HG03064 (cell line): ENCODE results near the gene ARSA.

Experiments used
- ATAC-seq: cut with Tn5 transposase; IDR thresholded peaks from one replicate; pipeline ENCODE4 v1.9.1; 2021; ENCODE audit warnings: low read depth; ENCODE audit not compliant: unreplicated experiment

ARSA gene

DNA sequence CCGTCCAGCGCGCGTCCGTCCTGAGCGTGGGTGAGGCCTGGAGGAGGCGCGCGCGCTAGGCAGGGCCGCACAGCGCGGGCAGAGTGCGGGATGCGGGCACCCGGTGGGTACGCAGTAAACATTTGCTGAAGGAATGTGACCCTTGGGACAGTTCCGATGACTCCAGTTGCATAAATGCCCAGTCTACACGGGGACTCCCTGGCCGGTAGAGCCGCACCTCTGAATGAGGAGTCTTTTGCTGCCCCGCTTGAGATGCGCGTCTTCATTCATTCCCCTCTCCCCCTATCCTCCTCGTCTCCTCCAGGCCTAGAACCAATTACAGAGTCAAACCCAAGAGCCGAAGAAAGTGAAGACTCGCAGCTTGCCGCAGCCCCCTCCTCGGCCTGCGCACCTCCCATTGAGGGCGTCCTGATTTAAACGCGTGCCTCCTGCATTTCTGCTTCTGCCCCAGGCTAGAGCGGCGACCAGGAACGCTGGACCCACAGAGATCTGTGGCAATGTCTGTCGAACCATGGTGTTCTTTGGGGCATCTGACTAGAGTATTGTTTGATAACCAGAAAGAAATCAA, 44.6 kb downstream of the ARSA start:
- ATAC-seq, result peak; percentile 29

DNA sequence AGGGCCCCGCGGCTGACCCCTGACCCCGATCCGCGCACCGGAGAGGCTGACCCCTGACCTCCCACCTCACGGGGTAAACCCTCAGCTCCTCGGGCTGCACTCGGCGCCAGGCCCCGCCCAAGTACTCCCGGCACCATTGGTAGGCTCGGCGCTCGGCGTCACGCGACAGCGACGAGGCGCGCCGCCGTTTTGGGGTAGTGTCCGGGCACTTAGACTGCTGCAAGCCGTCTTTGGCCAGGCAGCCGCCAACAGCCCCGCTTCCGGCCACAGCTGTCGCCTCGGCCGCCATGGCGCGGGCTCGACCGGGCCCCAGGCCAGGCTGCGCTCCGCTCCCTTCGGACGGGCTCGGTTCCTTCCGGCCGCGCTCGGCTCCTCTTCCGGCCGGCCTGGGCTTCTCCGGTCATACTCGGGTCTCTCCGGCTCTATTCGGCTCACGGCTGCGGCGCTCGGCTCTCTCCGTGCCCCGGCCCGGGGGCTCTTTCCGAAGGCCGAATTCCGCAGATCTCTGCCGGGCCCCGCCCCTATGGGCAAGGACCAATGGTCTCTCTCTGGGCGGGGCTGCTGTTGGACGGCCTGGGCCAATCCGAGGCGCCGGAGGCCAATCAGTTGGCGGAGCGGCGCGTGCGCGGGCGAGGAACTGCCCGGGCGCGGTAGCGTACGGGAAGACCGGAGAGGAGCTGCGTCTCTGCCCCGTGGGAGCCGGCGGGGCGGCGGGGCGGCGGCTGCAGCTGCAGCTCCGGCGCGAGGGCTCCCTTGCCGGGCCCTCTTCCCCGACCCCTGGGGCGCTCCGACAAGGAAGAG, 45.3 kb downstream of the ARSA start, which contains the start of gene CHKB:
TSS of gene CHKB (minus strand) at position 357 of the 801 bp plus-strand sequence. CDS start at position 289, 68 bp downstream.
- ATAC-seq, result peak; percentile 80

DNA sequence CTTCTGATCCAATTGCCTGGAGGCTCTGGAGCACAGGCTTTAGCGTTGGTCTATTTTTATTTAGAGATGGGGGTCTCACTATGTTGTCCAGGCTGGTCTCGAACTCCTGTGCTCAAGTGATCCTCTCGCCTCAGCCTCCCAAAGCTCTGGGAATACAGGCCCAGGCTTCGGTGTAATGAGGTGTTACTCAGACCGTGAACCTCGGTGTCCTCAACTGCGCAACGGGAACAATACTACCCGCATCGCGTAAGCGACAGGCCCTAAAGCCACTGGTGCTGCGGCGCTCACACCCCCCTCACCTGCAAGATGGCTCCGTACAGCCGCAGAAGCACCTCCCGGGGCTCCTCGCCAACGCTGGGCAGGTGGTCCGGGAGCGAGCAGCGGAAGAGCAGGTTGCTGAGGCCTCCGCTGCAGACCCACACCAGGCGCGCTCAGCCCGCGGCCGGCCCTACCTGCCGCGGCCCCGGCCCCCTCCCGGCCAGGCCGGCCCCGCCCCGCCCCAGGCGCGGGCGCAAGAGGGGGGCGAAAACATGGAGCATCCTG, 45.9 kb downstream of the ARSA start:
- no peak for ATAC-seq

DNA sequence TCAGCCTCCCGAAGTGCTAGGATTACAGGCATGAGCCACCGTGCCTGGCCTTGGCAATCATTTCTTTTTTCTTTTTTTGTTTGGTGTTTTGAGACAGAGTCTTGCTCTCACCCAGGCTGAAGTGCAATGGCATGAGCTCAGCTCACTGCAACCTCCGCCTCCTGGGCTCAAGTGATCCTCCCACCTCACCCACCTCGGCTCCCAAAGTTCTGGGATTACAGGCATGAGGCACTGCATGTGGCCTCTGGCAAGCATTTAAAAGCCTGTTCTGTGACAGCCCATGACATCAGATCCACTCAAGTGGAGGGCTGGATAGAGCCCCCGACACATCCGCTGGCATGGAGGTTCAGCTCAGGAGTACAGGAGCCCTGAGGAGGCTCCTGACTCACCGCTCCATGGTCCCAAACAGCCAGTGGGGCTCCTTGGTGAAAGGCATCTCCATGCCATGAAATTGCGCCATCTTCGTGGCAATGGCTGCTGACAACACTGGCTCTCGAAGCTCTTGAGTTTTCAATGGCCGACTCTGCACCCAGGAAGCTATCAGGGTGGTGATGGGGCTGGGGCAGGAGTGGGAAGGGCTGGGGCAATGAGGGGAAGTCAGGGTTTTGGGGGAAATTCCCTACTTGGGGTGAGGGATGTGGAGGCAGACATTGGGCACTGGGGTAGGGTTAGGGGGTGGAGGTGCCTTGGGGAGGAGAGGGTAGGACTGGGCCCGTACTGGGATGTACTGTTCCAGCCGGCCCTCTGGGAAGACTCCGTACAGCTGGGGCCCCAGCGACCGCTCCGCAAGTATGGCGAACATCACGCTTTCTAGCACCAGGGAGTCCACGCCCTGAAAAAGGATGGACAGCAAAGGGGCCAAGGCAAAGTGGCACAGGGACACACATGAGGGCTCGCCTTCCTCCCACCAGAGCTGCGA, 46.7 kb downstream of the ARSA start:
- no peak for ATAC-seq

DNA sequence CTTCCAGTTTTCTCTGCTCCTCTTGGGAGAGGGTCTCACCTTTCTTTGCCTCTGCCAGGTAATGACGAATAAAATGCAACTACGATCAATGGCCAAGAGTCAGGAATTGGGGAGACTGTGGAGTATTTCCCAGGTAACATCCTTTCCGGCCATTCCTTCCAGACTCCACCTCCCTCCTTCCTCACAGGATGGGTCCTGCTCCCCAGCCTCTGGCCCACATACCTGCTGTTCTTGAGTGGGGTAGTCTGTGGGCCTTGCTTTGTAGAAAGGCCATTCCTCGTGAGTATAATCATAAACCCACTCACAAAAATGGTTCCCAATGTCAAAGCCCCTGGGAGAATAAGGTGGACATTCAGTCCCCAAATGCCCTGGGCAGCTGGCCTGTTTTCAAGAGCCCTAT, 48.2 kb downstream of the ARSA start:
- no peak for ATAC-seq

DNA sequence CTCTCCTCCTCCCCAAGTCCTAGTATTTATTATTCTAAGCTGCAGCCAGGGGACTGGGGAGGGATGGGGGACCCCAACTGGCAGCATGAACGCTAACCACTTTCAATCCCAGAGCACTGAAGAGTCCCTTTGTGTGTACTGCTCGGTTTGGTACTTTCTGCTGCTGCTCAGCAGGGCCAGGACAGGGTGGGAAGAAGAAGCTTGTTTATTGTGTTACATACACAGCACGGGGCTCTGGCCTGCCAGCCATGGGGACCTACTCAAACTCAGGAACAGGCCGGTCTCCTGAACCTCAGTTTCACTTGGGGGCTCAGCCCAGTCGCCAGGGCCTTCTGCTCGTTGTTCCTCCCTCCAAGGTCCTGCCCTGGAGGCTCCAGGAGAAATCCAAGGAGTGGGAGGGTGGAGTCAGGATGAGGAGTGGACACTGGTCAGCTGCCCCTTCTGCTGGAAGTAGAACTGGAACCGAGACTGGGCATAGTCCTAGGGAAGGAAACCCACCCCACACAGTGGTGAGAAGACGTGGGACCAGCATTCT, 49.1 kb downstream of the ARSA start:
- ATAC-seq, result no peak

DNA sequence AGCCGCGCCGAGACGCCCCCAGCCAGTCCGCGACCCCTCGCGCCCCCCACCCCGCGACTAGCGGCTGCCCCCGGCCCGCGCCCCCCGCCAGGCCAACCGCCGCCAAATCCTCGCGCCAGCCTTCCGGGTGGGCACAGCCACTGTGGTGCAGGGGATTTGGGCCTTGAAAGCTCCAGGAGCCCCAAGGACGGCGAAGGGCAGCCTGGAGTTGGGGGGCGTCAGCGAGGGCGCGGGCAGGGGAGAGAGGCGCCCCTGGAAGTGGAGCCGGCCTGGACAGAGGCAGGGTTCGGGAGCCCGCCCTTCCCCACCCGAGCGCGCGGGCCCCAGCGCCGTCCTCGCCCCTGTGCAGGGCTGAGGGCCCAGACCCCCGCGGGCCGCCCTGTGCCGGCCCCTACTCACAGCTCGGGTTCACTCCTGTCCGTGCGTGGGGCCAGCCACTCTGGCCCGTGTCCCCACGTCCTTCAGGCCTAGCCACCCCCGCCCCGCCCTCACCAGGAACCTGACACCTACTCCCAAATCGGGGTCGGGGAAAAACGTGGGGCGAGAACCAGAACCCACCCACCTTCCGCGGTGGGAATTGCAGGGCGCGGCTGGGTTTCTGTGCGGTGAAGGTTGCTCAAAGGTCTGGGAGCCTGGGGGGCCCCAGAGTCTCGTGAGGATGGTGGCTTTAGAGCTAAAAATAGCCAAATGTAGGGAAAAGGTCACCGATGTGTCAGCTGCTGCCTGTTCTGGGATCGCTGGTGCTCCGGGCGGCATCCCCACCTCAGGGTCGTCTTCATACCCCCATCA, 49.8 kb downstream of the ARSA start, which contains the start of gene CPT1B:
TSS of gene CPT1B (minus strand) at position 441 of the 789 bp plus-strand sequence. CDS start 512 bp downstream, outside the sequence.
- ATAC-seq, result no peak

DNA sequence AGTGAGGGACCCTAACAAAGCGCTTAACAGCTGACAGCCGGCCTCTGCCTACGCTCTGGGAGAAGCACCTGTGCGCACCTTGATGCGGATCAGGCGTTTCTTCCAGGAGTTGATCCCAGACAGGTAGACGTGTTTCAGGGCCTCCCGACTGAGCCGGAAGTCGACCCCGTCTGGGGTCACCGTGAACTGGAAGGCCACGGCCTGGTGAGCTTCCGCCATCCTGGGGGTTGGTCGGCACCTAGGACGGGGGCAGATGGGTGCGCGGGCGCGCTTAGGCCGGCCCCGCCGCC, 50.3 kb downstream of the ARSA start:
- ATAC-seq, result no peak

DNA sequence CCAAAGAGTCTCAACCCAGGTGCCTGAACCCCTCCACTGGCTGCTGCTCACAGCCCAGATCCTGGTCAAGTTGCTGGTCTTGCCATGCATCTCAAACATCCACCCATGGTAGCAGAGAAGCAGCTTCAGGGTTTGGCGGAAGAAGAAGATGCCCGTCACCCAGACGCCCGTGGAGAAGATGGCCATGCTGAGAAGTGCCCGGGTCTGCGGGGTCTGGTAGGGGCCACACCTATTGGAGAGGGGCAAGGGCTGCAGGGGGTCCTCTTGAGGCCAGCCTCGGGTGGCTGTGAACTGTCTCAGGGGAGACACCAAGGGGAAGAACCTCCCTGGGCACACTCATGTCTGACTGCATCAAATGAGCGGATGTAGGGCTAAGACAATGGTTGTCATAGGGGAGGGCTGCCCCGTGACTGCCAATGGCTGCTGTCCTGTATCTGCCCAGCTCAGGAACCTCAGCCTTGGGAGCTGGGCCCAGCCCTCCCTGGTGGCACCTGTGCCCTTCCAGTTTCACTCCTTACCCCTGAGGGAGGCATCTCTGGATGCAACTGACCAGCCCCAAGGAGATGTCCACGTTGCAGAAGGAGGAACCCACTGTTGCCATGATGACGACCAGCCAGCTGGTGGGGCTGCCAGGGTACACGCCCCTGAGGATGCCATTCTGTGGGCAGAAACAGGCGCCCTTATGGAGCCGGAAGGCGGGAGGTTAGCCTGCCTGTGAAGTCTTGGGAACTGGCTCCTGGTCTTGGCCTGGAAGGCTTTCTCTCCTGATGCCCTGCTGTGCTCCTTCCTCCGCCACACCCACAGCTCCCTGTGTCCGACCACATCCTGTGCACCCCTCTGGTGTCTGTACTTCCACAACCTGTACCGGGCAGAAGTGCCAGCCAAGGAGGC, 50.9 kb downstream of the ARSA start:
- ATAC-seq, result no peak

DNA sequence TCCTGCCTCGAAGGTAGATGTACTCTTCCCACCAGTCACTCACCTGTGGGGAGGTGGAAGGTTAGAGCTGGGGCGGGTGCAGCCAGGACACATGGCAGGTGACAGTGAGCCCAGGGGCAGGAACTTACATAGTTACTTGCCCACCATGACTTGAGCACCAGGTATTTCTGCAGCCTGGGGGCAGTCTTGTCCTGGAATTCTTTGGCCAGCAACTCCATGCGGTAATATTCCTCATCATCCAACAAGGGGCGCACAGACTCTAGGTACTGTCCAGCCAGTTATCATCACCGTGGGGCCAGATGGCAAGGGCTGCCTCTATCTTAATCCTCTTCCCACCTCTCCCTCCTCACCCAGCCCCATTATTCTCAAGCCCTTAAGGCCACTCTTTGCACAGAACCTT, 51.9 kb downstream of the ARSA start:
- no peak for ATAC-seq

DNA sequence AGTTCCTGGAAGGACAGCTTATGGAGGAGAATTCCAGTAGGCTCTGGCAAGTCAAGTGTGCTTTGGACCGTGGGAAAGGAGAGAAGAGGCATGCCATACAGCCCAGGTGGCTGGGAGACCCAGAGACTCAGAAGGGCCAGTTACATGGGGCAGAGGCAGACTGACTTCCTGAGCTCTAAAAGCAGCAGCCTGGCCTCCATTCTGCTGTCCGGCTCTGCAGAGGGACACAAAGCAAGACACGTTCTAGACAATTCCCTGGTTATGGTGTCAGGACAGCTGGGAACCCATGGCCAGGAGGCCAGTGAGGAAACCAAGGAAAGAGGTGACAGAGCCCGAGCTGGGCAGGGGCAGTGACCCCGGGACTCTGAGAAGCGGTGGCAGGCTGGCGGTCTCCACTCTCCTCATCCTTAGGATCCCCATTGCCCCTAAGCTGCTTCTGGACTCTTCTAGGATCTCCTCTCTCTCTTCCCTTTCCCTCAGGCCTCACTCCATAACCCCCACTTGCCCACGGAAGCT, 52.5 kb downstream of the ARSA start:
- no peak for ATAC-seq
